Naive thymus-derived CD8-positive, alpha-beta T cell (primary cell): ENCODE results near the gene NGLY1. TPM values are rescaled to one million over a fixed set of nuclear protein-coding genes. Genes with fewer than 3 reads are reported as not detected.

ENCODE experiments used
- ATAC-seq, 2 donors: fragments of 150-1000 bp; cut with Tn5 transposase in 1 of 2; sonication (Bioruptor Pico), chemical (Tn5 transposase) in 1 of 2; 1 replicate in 1 of 2; 2 replicates in 1 of 2; pipeline ENCODE4 v1.10.0; 2021; ENCODE audit warnings: mild to moderate bottlenecking in 2 of 2, moderate library complexity in 2 of 2
- POLR2A ChIA-PET: fragments of 350-600 bp; sonication (Branson Sonifier 250); formaldehyde crosslinking; loops from one replicate; lab custom pipeline; 2021; ENCODE audit warnings: antibody characterized with exemption; lab: Charles Lee
- DNase-seq, 10 donors: peaks; one replicate each; pipeline versions ENCODE4 v3.0.0 to v3.0.0-alpha.2; 2020 to 2022
- H3K27ac Mint-ChIP-seq, 10 donors: one replicate each; pipeline ENCODE4 v1.8.0; 2020 to 2022; ENCODE audit warnings: mild to moderate bottlenecking in 10 of 10, mixed read lengths in 10 of 10, moderate library complexity in 4 of 10, inconsistent platforms in 1 of 10
- H3K27me3 Mint-ChIP-seq, 5 donors: one replicate each; pipeline ENCODE4 v1.8.0; 2021 to 2022; ENCODE audit warnings: mixed read lengths in 5 of 5
- H3K36me3 Mint-ChIP-seq, 3 donors: one replicate each; pipeline ENCODE4 v1.8.0; 2020 to 2022; ENCODE audit warnings: mixed read lengths in 3 of 3, mild to moderate bottlenecking in 2 of 3, inconsistent platforms in 1 of 3
- H3K4me1 Mint-ChIP-seq, 4 donors: one replicate each; pipeline ENCODE4 v1.8.0; 2021 to 2022; ENCODE audit warnings: mixed read lengths in 4 of 4
- H3K4me3 Mint-ChIP-seq, 10 donors: one replicate each; pipeline ENCODE4 v1.8.0; 2020 to 2022; ENCODE audit warnings: mild to moderate bottlenecking in 10 of 10, mixed read lengths in 10 of 10, moderate library complexity in 6 of 10, inconsistent platforms in 1 of 10
- H3K9me3 Mint-ChIP-seq, 9 donors: one replicate each; pipeline ENCODE4 v1.8.0; 2020 to 2022; ENCODE audit warnings: mixed read lengths in 9 of 9, mild to moderate bottlenecking in 3 of 9, inconsistent platforms in 1 of 9, moderate library complexity in 1 of 9
- polyA plus RNA-seq, 3 donors: library from polyadenylated mRNA; unstranded; fragments of 300-500 nt; fragmentation: Illumina TruSeq; gene quantifications; one replicate each; pipeline ENCODE4 v1.2.3, GENCODE V29; 2021
- total RNA-seq, 8 experiments: library from RNA in 2 of 8; stranded (reverse) in 2 of 8; gene quantifications; one replicate each; pipeline ENCODE4 v1.2.3 and lab custom pipeline; 2021 to 2026

Gene NGLY1, protein sequence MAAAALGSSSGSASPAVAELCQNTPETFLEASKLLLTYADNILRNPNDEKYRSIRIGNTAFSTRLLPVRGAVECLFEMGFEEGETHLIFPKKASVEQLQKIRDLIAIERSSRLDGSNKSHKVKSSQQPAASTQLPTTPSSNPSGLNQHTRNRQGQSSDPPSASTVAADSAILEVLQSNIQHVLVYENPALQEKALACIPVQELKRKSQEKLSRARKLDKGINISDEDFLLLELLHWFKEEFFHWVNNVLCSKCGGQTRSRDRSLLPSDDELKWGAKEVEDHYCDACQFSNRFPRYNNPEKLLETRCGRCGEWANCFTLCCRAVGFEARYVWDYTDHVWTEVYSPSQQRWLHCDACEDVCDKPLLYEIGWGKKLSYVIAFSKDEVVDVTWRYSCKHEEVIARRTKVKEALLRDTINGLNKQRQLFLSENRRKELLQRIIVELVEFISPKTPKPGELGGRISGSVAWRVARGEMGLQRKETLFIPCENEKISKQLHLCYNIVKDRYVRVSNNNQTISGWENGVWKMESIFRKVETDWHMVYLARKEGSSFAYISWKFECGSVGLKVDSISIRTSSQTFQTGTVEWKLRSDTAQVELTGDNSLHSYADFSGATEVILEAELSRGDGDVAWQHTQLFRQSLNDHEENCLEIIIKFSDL
- total RNA-seq (10 to 100 TPM; 86.4 to 92.4 TPM), polyA plus RNA-seq (10 to 100 TPM; 33.4 to 52.0 (median 33.9) TPM), total RNA-seq (lab: John Stamatoyannopoulos, UW) (70.9 to 103 (median 80.1) reads per million in 6 experiments)

- Mint-ChIP-seq H3K4me3 (peak within 1 kb of the TSS; percentile 84 to 96 (median 94)), H3K27ac (peak within 1 kb of the TSS; percentile 70 to 95 (median 92)), H3K27me3 (no peaks in the 10 kb centered on the region), H3K9me3 (no peaks in the 10 kb centered on the region), H3K4me1 (peaks cover 10 to 45% (median 41%) of the 10 kb centered on the region in 4 donors), H3K36me3 (peaks cover 0 to 12% (median 4%) of the 10 kb centered on the region in 3 donors)
- DNase-seq, result peak; percentile 76 to 89 (median 82)
- ATAC-seq, result peak; percentile 92
- POLR2A ChIA-PET, result interaction anchor here (0.8 to 2.3 kb wide), 4 partner anchors 20 to 1866 kb away, joined by 3 to 14 read pairs (median 4); partner anchors contain the start of genes NKIRAS1, RPL15 and TOP2B
These were observed at the start of gene NGLY1 for GRCh38 chr3:25782938-25783660. NGLY1 (minus strand) TSS chr3:25783443; CDS start chr3:25783390, 53 bp downstream.

DNA sequence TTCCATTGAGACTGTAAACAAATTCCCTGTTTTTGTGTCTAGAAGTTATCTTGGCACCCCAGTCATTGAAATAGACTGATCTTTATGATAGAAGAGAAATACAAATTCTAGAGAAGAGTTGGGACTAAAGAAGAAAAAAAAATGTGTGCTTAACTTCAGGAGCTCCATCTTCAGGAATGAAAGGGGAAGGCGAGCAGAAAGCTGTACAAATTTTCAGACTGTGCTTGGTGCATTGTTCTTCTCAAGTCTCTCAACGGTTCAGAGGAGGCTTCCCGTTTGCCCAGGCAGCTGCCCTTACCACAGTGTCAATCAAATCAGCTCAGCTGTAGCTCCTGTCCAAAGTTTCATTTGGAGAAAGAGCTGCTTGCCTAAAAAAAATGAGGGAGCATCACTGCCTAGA lies 48.3 kb upstream of the NGLY1 start:
- ATAC-seq (no peak), DNase-seq (no peak)
- POLR2A ChIA-PET, result no interaction called here
- peaks cover 0 to 6% (median 3%) of the 10 kb centered on the region in 4 donors for H3K4me1 Mint-ChIP-seq
- no peak overlapping the region for H3K27ac Mint-ChIP-seq
- no peak overlapping the region for H3K4me3 Mint-ChIP-seq
- peaks cover 0 to 4% (median 0%) of the 10 kb centered on the region in 3 donors for H3K36me3 Mint-ChIP-seq
- H3K9me3 Mint-ChIP-seq, result peaks cover 0 to 6% (median 0%) of the 10 kb centered on the region in 9 donors
- peaks cover 0 to 9% (median 3%) of the 10 kb centered on the region in 5 donors for H3K27me3 Mint-ChIP-seq

GRCh38 chr3:25830373-25831280 lies 47.4 kb upstream of the NGLY1 start:
- Mint-ChIP-seq H3K36me3 (peaks cover 0 to 4% (median 3%) of the 10 kb centered on the region in 3 donors), H3K4me3 (no peak overlapping the region), H3K9me3 (peaks cover 0 to 6% (median 0%) of the 10 kb centered on the region in 9 donors), H3K27ac (no peak overlapping the region), H3K4me1 (peaks cover 7 to 14% (median 12%) of the 10 kb centered on the region in 4 donors), H3K27me3 (peaks cover 0 to 5% (median 2%) of the 10 kb centered on the region in 5 donors)
- POLR2A ChIA-PET, result no interaction called here
- ATAC-seq (no peak), DNase-seq (no peak)

GRCh38 chr3:25826510-25826909 lies 43.3 kb upstream of the NGLY1 start:
- H3K4me3 Mint-ChIP-seq, result peak overlapping the region in 1 of 10 donors; percentile 6
- no peak overlapping the region for H3K27ac Mint-ChIP-seq
- H3K36me3 Mint-ChIP-seq, result peaks cover 0 to 4% (median 3%) of the 10 kb centered on the region in 3 donors
- peaks cover 0 to 6% (median 0%) of the 10 kb centered on the region in 9 donors for H3K9me3 Mint-ChIP-seq
- H3K27me3 Mint-ChIP-seq, result peaks cover 0 to 5% (median 2%) of the 10 kb centered on the region in 5 donors
- DNase-seq (no peak), ATAC-seq (peak in 1 of 2 donors; percentile 20)
- H3K4me1 Mint-ChIP-seq, result peaks cover 7 to 12% (median 11%) of the 10 kb centered on the region in 4 donors
- POLR2A ChIA-PET, result no interaction called here

DNA sequence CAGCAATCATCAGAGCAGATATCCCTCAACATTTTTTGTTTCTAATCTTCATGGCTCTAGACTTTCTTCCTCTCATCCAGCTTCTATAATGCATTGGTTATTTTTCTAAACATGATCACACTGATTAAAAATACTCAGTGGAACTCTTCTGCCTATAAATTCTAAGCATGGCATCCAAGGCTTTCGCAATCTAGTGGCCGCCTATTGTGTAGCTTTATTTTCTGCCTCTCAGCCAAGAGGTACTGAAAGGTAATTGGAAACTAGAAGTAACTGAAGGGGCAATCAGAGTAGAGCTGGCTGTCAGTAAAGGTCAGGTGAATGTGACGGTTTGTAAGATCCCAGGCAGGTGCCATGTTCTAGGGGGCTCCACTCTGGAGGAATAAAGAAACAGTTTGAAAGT lies 40.1 kb upstream of the NGLY1 start:
- POLR2A ChIA-PET, result no interaction called here
- Mint-ChIP-seq H3K36me3 (peaks cover 0 to 3% (median 0%) of the 10 kb centered on the region in 3 donors), H3K4me1 (peaks cover 7 to 12% (median 11%) of the 10 kb centered on the region in 4 donors), H3K27me3 (peaks cover 0 to 5% (median 2%) of the 10 kb centered on the region in 5 donors), H3K27ac (no peak overlapping the region), H3K9me3 (no peaks in the 10 kb centered on the region), H3K4me3 (no peak overlapping the region)
- ATAC-seq, result no peak
- DNase-seq, result no peak

GRCh38 chr3:25821746-25822573 lies 38.7 kb upstream of the NGLY1 start:
- peaks cover 7 to 12% (median 11%) of the 10 kb centered on the region in 4 donors for H3K4me1 Mint-ChIP-seq
- DNase-seq (no peak), ATAC-seq (no peak)
- no peak overlapping the region for H3K27ac Mint-ChIP-seq
- H3K36me3 Mint-ChIP-seq, result peaks cover 0 to 3% (median 0%) of the 10 kb centered on the region in 3 donors
- POLR2A ChIA-PET, result no interaction called here
- H3K9me3 Mint-ChIP-seq, result no peaks in the 10 kb centered on the region
- peaks cover 0 to 5% (median 2%) of the 10 kb centered on the region in 5 donors for H3K27me3 Mint-ChIP-seq
- H3K4me3 Mint-ChIP-seq, result no peak overlapping the region

DNA sequence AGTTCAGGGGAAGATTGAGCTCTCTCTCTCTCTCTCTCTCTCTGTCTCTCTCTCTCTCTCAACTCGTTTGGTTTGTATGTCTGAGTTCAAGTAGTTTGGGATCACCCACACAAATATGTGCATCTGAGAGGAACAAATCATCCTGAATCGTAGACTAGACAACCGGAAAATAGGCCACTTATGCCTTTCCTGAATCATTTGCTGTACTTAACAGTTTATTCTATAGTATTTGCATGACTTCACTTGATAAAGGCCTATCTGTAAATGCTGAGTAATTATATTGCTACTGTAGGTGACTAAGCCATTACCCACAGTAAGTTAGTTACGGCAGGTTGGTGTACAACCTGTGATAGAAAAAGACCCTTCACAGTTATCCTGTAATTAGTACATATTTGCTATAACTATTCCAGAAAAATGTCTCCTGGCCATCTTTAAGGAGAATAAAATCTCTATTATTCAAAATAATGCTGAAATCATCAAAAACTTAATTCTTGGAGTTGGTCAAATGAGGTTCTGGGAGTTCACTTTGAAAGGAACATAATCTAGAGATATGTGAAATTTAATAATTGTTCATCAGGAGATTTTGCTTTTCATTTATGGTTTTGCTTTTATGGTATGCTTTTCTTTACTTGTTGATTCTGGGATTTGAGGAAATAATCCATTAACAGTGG lies 37.7 kb upstream of the NGLY1 start:
- POLR2A ChIA-PET, result no interaction called here
- Mint-ChIP-seq H3K4me1 (peaks cover 2 to 3% (median 2%) of the 10 kb centered on the region in 4 donors), H3K36me3 (peaks cover 0 to 2% (median 0%) of the 10 kb centered on the region in 3 donors), H3K27ac (no peak overlapping the region), H3K27me3 (peaks cover 0 to 5% (median 2%) of the 10 kb centered on the region in 5 donors), H3K4me3 (no peak overlapping the region), H3K9me3 (no peaks in the 10 kb centered on the region)
- DNase-seq, result no peak
- no peak for ATAC-seq

DNA sequence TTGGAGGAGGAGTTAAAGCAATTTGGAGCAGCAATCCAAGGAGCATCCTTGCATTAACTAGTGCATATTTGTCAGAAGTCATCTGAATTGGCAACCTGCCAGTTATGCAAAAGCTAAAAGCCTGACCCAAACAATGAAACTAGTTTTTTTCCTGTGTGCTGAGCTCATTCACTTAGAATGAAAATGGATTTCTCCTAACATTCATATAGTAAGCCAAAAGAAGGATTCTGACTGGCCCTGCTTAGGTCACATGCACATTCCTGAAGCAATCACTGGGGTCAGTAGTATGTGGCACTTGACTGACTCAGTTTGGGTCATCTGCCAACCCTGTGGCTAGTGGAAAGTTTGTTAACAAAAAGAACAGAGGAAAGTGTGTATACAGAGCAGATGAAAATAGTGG lies 37.1 kb upstream of the NGLY1 start:
- no peaks in the 10 kb centered on the region for H3K4me1 Mint-ChIP-seq
- no peaks in the 10 kb centered on the region for H3K9me3 Mint-ChIP-seq
- H3K4me3 Mint-ChIP-seq, result no peak overlapping the region
- H3K27me3 Mint-ChIP-seq, result peaks cover 0 to 5% (median 2%) of the 10 kb centered on the region in 5 donors
- POLR2A ChIA-PET, result no interaction called here
- H3K36me3 Mint-ChIP-seq, result no peaks in the 10 kb centered on the region
- DNase-seq, result no peak
- no peak overlapping the region for H3K27ac Mint-ChIP-seq
- ATAC-seq, result no peak

- no peak for ATAC-seq
These were observed 35.1 kb upstream of the NGLY1 start for GRCh38 chr3:25818335-25818734.

DNA sequence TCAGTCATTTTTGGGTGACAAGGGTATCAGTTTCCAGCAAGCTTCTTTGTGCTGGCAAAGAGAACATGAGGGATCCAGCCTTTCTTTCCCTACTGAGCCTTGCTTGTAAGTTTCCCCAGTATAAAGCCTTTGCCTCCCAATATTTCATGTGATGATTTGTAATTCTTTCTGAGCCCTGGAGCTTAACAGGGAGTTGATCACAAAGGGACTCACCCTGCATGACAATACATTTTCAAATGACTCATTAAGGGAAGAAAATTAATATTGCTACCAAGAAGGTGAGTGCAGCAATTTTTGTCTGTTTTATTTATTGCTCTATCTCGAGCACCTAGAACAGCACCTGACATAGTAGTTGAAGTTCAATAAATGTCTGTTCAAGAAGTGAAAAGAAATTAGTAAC lies 34.4 kb upstream of the NGLY1 start:
- no peaks in the 10 kb centered on the region for H3K9me3 Mint-ChIP-seq
- DNase-seq, result no peak
- H3K36me3 Mint-ChIP-seq, result no peaks in the 10 kb centered on the region
- no peak overlapping the region for H3K27ac Mint-ChIP-seq
- H3K4me3 Mint-ChIP-seq, result no peak overlapping the region
- POLR2A ChIA-PET, result no interaction called here
- H3K4me1 Mint-ChIP-seq, result peaks cover 0 to 2% (median 0%) of the 10 kb centered on the region in 4 donors
- no peak for ATAC-seq
- peaks cover 0 to 4% (median 0%) of the 10 kb centered on the region in 5 donors for H3K27me3 Mint-ChIP-seq

More at GRCh38 chr3:25818335-25818734, 35.1 kb upstream of the NGLY1 start:
- peaks cover 0 to 8% (median 2%) of the 10 kb centered on the region in 5 donors for H3K27me3 Mint-ChIP-seq
- H3K4me3 Mint-ChIP-seq, result no peak overlapping the region
- no peaks in the 10 kb centered on the region for H3K9me3 Mint-ChIP-seq
- peaks cover 0 to under 1% (median 0%) of the 10 kb centered on the region in 4 donors for H3K4me1 Mint-ChIP-seq
- H3K27ac Mint-ChIP-seq, result no peak overlapping the region
- H3K36me3 Mint-ChIP-seq, result no peaks in the 10 kb centered on the region
- DNase-seq, result no peak
- POLR2A ChIA-PET, result no interaction called here
